DOHH2 (cell line): ENCODE data around the gene PAOX.

ENCODE experiments used
- CTCF ChIP-seq: fragments of 200-600 bp; sonication (generic); IDR thresholded peaks from one replicate; pipeline ENCODE4 v1.5.1; 2014; ENCODE audit warnings: antibody characterized with exemption, mild to moderate bottlenecking, low read depth, low read length; ENCODE audit not compliant: poor library complexity, severe bottlenecking
- EZH2phosphoT487 ChIP-seq: fragments of 200-600 bp; sonication (generic); IDR thresholded peaks from 2 replicates; pipeline ENCODE4 v1.6.1; 2017; ENCODE audit warnings: borderline replicate concordance, mild to moderate bottlenecking, antibody characterized with exemption, low read length, moderate library complexity, mixed read lengths

GRCh38 chr10:133378251-133379096, 588 bp upstream of the PAOX start:
- TF ChIP-seq CTCF (no peak), EZH2phosphoT487 (no peak)
